Measurements from ENCODE around the gene ANKRD23. TPM values are rescaled to one million over a fixed set of nuclear protein-coding genes. Genes with fewer than 3 reads are reported as not detected.

ANKRD23 gene
- total and polyA plus RNA-seq, 11 donors, result 0.96 to 26.7 (median 7.9) TPM

DNA sequence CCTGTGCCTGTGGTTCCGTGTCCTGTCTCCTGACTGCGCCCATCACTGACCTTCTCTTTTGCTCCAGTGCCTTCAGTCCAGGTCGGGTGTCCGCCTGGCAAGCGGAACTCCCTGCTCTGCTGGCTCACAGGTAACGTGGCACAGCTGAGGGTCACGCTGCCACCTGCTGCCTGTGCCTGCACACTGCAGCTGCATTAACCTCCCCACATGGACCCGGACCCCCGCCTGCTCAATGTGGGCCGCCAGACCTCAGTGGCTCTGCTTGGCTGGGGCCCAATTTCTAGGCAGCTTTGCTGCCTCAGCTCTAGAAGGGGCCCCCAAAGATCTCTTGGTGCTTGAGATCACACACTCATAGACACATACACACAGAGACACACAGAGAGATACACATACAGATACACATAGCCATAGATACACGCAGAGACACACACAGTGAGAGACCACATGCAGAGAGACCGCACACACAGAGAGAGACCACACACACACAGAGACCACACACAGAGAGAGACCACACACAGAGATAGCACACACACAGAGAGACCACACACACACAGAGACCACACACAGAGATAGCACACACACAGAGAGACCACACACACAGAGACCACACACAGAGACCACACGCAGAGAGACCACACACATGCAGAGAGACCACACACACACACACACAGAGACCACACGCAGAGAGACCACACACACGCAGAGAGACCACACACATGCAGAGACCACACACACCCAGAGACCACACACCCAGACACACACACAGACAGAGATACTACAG is 42.6 kb downstream of the ANKRD23 start:
- TF ChIP-seq, protein P1, sequence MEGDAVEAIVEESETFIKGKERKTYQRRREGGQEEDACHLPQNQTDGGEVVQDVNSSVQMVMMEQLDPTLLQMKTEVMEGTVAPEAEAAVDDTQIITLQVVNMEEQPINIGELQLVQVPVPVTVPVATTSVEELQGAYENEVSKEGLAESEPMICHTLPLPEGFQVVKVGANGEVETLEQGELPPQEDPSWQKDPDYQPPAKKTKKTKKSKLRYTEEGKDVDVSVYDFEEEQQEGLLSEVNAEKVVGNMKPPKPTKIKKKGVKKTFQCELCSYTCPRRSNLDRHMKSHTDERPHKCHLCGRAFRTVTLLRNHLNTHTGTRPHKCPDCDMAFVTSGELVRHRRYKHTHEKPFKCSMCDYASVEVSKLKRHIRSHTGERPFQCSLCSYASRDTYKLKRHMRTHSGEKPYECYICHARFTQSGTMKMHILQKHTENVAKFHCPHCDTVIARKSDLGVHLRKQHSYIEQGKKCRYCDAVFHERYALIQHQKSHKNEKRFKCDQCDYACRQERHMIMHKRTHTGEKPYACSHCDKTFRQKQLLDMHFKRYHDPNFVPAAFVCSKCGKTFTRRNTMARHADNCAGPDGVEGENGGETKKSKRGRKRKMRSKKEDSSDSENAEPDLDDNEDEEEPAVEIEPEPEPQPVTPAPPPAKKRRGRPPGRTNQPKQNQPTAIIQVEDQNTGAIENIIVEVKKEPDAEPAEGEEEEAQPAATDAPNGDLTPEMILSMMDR (IDR thresholded peaks at IDR 0.05), result peak; percentile 64 to 86 (median 80)
- TF ChIP-seq POLR2A (IDR thresholded peaks at IDR 0.05), result no peak
- Histone ChIP-seq H3K36me3 (peaks cover 0 to 58% (median 40%) of the 10 kb centered on the region in 9 donors), H3K27ac (peak overlapping the region in 1 of 12 donors; percentile 63), H3K4me1 (peaks cover 0 to 7% (median 2%) of the 10 kb centered on the region in 12 donors), H3K4me3 (no peak overlapping the region), H3K9me3 (no peaks in the 10 kb centered on the region), H3K27me3 (no peaks in the 10 kb centered on the region)
- ATAC-seq, result peak; percentile 76 to 93 (median 90)
- peak; percentile 58 to 86 (median 71) for DNase-seq
- 49 to 50% (median 50%) methylated on average over 15 of the region's 15 CpGs for WGBS, 4 donors
- intact Hi-C loops (cut with DNase I), result loop anchor here in 5 of 10 donors (5.0 kb wide), 2 partner anchors 34 to 39 kb away; partner anchors contain the start of gene CNNM4 (in 4 of the 5)

DNA sequence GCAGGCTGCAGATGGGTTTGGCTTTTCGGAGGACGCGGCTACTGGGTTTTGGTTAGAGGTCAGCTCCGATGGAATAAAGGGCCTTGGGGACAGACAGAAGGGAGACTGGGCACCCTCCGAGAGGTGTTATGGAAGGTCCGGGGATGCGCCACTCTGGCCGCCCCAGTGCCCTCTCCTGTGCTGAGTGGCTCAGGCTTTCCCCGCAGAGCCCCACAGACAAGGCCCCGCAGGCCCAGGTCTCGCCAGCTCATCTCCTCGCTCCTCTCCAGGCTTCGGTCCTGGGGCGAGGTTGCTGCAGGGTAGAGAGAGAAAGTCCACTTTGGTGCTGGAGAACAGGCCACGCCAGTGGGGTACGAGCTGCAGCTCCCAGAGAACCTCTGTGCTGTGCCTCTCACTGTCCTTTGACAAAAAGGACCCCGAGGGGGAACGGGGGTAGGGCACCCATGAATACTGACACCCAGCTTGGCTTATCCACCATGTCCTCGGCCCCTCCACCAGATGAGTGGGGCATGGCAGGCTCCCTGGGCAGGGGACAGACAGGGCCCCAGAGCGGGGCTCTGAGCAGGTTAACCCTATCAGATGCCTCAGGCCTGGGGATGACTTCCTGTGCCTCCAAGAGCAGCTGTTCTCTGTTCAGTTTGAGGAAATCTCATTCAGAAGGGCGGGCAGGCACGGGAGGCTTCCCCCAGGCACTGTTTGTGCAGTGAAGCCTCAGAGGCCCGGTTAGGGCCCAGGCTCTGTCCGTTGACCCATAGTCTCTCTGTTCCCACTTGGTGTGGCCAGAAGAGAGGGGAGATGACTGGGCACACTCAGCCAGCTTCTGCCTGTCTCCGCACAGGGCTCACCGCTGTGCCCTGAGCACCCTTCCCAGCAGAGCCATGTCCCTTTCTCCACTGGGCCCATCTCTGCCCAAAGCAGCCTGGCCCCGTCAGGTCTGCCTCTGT is 43.5 kb downstream of the ANKRD23 start:
- Histone ChIP-seq H3K4me1 (peaks cover 0 to 7% (median 2%) of the 10 kb centered on the region in 12 donors), H3K36me3 (peaks cover 0 to 58% (median 40%) of the 10 kb centered on the region in 9 donors), H3K4me3 (no peak overlapping the region), H3K9me3 (no peaks in the 10 kb centered on the region), H3K27me3 (no peaks in the 10 kb centered on the region), H3K27ac (peak overlapping the region in 1 of 12 donors; percentile 63)
- WGBS, 4 donors, result 89 to 93% (median 90%) methylated on average over 23 to 27 of the region's 27 CpGs
- DNase-seq (no peak), ATAC-seq (peak in 3 of 4 donors; percentile 2 to 40 (median 3))
- intact Hi-C loops (cut with DNase I), result loop anchor here in 5 of 10 donors (5.0 kb wide), 2 partner anchors 33 to 38 kb away; partner anchors contain the start of gene CNNM4 (in 4 of the 5)
- TF ChIP-seq, protein P1 (IDR thresholded peaks at IDR 0.05), result no peak
- TF ChIP-seq POLR2A (IDR thresholded peaks at IDR 0.05), result no peak

DNA sequence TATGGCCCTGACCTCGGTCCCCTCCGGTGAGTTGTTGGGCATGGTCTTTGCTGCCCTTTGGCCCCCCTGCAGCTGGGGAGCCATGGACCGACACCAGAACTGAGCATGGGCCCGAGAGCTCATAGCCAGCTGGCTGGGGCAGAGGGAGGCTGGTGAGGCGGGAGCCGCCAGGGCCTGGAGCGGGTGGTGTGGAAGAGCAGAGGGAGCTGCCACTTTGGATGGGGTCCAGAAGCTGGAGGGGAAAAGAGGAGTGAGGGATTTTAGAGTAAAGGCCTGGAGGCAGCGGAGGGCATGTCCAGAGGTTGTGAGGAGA is 44.2 kb downstream of the ANKRD23 start:
- intact Hi-C loops (cut with DNase I), result loop anchor here in 1 of 10 donors (5.0 kb wide), 1 partner anchor 52 kb away; no protein-coding TSS in a partner anchor
- Histone ChIP-seq H3K27me3 (no peaks in the 10 kb centered on the region), H3K4me3 (no peak overlapping the region), H3K36me3 (peaks cover 0 to 55% (median 40%) of the 10 kb centered on the region in 9 donors), H3K4me1 (peaks cover 0 to 7% (median 3%) of the 10 kb centered on the region in 12 donors), H3K27ac (no peak overlapping the region), H3K9me3 (no peaks in the 10 kb centered on the region)
- no peak for TF ChIP-seq POLR2A (IDR thresholded peaks at IDR 0.05)
- TF ChIP-seq, protein P1 (IDR thresholded peaks at IDR 0.05), result no peak
- 88 to 92% (median 89%) methylated on average over 8 of the region's 8 CpGs for WGBS, 4 donors
- no peak for DNase-seq
- no peak for ATAC-seq

Data from heart left ventricle (tissue), 16 donors.